Panc1 (cell line): ENCODE results near the gene MDM1. TPM values are rescaled to one million over a fixed set of nuclear protein-coding genes. Genes with fewer than 3 reads are reported as not detected.

Source experiments
- ATAC-seq: fragments of 200-7000 bp; cut with Tn5 transposase; 2 replicates; pipeline ENCODE4 v1.9.1; 2020; ENCODE audit warnings: mild to moderate bottlenecking, moderate library complexity
- BruUV-seq: library from RNA; stranded (reverse); fragments of 400-500 nt; replicated peaks from 2 replicates; lab custom pipeline; 2021; lab: Mats Ljungman, UMichigan
- CTCF ChIA-PET: fragments of 300-600 bp; sonication (Branson Sonifier 250); formaldehyde crosslinking; loops from one replicate; lab custom pipeline; 2022; ENCODE audit warnings: antibody characterized with exemption; lab: Charles Lee
- POLR2A ChIA-PET: fragments of 300-600 bp; sonication (Branson Sonifier 250); formaldehyde crosslinking; loops from one replicate; lab custom pipeline; 2022; ENCODE audit warnings: antibody characterized with exemption; lab: Charles Lee
- DNase-seq: peaks from one replicate; pipeline ENCODE4 v3.0.0-alpha.2; 2010; ENCODE audit warnings: low read depth, low spot score
- H3K27ac ChIP-seq: 2 replicates; pipeline ENCODE4 v1.5.1; 2011; ENCODE audit warnings: mild to moderate bottlenecking, low read length, inconsistent platforms
- H3K27me3 ChIP-seq: fragments of 200-500 bp; sonication (Bioruptor generic); 2 replicates; pipeline ENCODE4 v1.6.0; 2014; ENCODE audit warnings: low read length, inconsistent platforms; ENCODE audit not compliant: control insufficient read depth, insufficient read depth
- H3K36me3 ChIP-seq: fragments of 200-500 bp; sonication (Bioruptor generic); 2 replicates; pipeline ENCODE4 v1.5.1; 2014; ENCODE audit warnings: inconsistent platforms, mild to moderate bottlenecking, low read length, moderate library complexity; ENCODE audit not compliant: control insufficient read depth, insufficient read depth
- H3K4me1 ChIP-seq: 2 replicates; pipeline ENCODE4 v1.5.1; 2011; ENCODE audit warnings: inconsistent platforms, mild to moderate bottlenecking, low read length, moderate library complexity; ENCODE audit not compliant: control insufficient read depth, insufficient read depth
- H3K4me3 ChIP-seq, 2 experiments: 2 replicates each; pipeline ENCODE4 v1.5.1; 2011 to 2012; ENCODE audit warnings: low read depth in 2 of 2, low read length in 2 of 2, mild to moderate bottlenecking in 2 of 2, inconsistent platforms in 1 of 2, moderate library complexity in 1 of 2
- H3K9me3 ChIP-seq: fragments of 200-500 bp; sonication (Bioruptor generic); 2 replicates; pipeline ENCODE4 v1.5.1; 2014; ENCODE audit warnings: low read depth, mild to moderate bottlenecking, inconsistent platforms, low read length, moderate library complexity; ENCODE audit not compliant: control insufficient read depth, insufficient read depth
- POLR2AphosphoS5 ChIP-seq: IDR thresholded peaks from 2 replicates; pipeline ENCODE4 v1.6.1; 2012; ENCODE audit warnings: mild to moderate bottlenecking, low read depth, low read length, moderate library complexity
- REST ChIP-seq, 2 experiments: IDR thresholded peaks; 2 replicates each; pipeline ENCODE4 v1.6.1; 2011 to 2012; ENCODE audit warnings: low read depth in 2 of 2, control low read depth in 1 of 2, low read length in 1 of 2, mild to moderate bottlenecking in 1 of 2, moderate library complexity in 1 of 2; ENCODE audit not compliant: insufficient read depth in 1 of 2
- SIN3A ChIP-seq: IDR thresholded peaks from 2 replicates; pipeline ENCODE4 v1.6.1; 2012; ENCODE audit warnings: low read depth, mild to moderate bottlenecking, low read length, moderate library complexity, borderline replicate concordance; ENCODE audit not compliant: insufficient read depth
- TCF7L2 ChIP-seq: IDR thresholded peaks from 2 replicates; pipeline ENCODE4 v1.6.1; 2011; ENCODE audit warnings: mild to moderate bottlenecking, low read depth, low read length, inconsistent platforms
- in situ Hi-C: cut with HindIII; loops from 2 replicates; pipeline ENCODE4 v1.10.0; 2016; ENCODE audit warnings: low sequenced_read_pairs, low pct_unique_long_range_greater_than_20kb
- intact Hi-C: fragments of 100-400 bp; cut with micrococcal nuclease; formaldehyde crosslinking; loops from one replicate; pipeline ENCODE4 v1.10.0; 2022; ENCODE audit not compliant: unreplicated experiment
- total RNA-seq: library from RNA; stranded (reverse); gene quantifications from one replicate; pipeline ENCODE4 v1.2.1, GENCODE V29; 2021; ENCODE audit not compliant: unreplicated experiment
- TF ChIP-seq, protein P1 (sequence below): fragments of 450-650 bp; IDR thresholded peaks from 2 replicates; pipeline ENCODE4 v1.5.1; 2017; ENCODE audit warnings: mild to moderate bottlenecking

The MDM1 gene
- total RNA-seq, 1 experiment from 2014 or later, result 17.8 TPM

DNA sequence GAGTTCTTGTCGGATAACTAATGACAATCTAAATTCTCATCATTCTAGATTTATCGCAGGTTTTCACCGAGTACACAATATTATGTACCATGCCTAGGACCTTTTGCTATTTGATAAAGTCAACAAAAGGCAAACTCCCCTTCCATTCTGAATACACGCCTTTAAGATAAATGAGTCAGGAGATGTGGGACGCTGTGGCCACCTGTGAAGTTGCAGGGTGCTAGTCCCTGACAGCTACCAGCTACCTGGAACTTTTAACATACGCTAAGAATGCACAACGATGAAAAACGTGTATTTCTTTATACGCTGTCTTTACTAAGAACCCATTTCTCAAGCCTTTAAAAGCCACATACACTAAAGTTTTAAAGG, 678 bp downstream of the MDM1 start:
- ChIA-PET POLR2A (interaction anchor here (0.5 to 1.0 kb wide), 4 partner anchors 27 to 276 kb away, joined by 3 to 5 read pairs (median 4); no protein-coding TSS in a partner anchor), CTCF (interaction anchor here (0.5 to 0.6 kb wide), 2 partner anchors 286 to 291 kb away, joined by 3 to 7 read pairs; no protein-coding TSS in a partner anchor)
- DNase-seq (no peak), ATAC-seq (no peak)
- Histone ChIP-seq H3K36me3 (peaks cover 8% of the 10 kb centered on the region), H3K9me3 (no peaks in the 10 kb centered on the region), H3K4me3 (peak overlapping the region; percentile 88 to 94), H3K27me3 (no peaks in the 10 kb centered on the region), H3K27ac (peak overlapping the region; percentile 97), H3K4me1 (peaks cover 65% of the 10 kb centered on the region)
- in situ Hi-C loops, result no loop called here
- TF ChIP-seq REST (IDR thresholded peaks at IDR 0.05; ENCODE audit: insufficient read depth in 1 of 2, low read depth in 2 of 2, low read length in 1 of 2), result no peak
- no peak for TF ChIP-seq SIN3A
- TF ChIP-seq, protein P1, sequence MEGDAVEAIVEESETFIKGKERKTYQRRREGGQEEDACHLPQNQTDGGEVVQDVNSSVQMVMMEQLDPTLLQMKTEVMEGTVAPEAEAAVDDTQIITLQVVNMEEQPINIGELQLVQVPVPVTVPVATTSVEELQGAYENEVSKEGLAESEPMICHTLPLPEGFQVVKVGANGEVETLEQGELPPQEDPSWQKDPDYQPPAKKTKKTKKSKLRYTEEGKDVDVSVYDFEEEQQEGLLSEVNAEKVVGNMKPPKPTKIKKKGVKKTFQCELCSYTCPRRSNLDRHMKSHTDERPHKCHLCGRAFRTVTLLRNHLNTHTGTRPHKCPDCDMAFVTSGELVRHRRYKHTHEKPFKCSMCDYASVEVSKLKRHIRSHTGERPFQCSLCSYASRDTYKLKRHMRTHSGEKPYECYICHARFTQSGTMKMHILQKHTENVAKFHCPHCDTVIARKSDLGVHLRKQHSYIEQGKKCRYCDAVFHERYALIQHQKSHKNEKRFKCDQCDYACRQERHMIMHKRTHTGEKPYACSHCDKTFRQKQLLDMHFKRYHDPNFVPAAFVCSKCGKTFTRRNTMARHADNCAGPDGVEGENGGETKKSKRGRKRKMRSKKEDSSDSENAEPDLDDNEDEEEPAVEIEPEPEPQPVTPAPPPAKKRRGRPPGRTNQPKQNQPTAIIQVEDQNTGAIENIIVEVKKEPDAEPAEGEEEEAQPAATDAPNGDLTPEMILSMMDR, result no peak
- TF ChIP-seq TCF7L2, result no peak
- TF ChIP-seq POLR2AphosphoS5, result no peak
- no TSS peak for BruUV-seq
- intact Hi-C loops, result loop anchor here (5.0 to 10.0 kb wide), 2 partner anchors 233 to 281 kb away; partner anchors contain the start of gene RAP1B

DNA sequence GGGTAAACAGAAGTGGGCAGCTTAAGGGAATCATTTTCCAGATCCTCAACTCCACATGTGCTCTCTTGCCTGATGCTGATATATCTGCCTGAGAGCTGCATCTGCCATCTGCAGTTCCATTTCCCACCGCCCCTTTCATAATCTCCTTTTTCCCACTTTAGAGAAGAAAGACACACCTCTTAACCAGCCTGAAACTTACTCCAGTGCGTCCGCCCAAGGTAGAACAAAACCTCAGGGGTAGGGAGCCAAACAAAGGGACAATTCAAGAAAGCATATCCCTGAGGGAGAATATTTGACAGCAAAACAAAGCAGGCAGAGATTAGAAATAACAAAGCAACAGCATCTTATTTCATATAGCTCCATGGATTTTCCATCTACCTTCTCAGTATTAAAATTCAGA, 4.3 kb downstream of the MDM1 start:
- POLR2A ChIA-PET, result interaction anchor here (0.6 kb wide), 1 partner anchor 376 kb away, joined by 4 read pairs; no protein-coding TSS in a partner anchor
- Histone ChIP-seq H3K4me3 (no peak overlapping the region), H3K4me1 (peaks cover 29% of the 10 kb centered on the region), H3K27ac (peak overlapping the region; percentile 54; the same call in 1 of the 2 replicates), H3K36me3 (peaks cover 11% of the 10 kb centered on the region), H3K27me3 (no peaks in the 10 kb centered on the region), H3K9me3 (no peaks in the 10 kb centered on the region)
- intact Hi-C loops (no loop called here), in situ Hi-C loops (no loop called here)
- ATAC-seq (no peak), DNase-seq (no peak)
- BruUV-seq, result no TSS peak
- TF ChIP-seq, protein P1, result no peak
- TF ChIP-seq SIN3A (no peak), POLR2AphosphoS5 (no peak), TCF7L2 (no peak), REST (IDR thresholded peaks at IDR 0.05; ENCODE audit: insufficient read depth in 1 of 2, low read depth in 2 of 2, low read length in 1 of 2) (no peak)
- CTCF ChIA-PET, result interaction anchor here (1.0 kb wide), 1 partner anchor 11 kb away, joined by 4 read pairs; no protein-coding TSS in a partner anchor
